PC-9 (cell line): ENCODE results near the gene OR51F2. TPM values are rescaled to one million over a fixed set of nuclear protein-coding genes. Genes with fewer than 3 reads are reported as not detected.

ENCODE experiments used
- BruUV-seq: library from RNA; stranded (reverse); fragments of 400-500 nt; replicated peaks from 2 replicates; lab custom pipeline; 2021; lab: Mats Ljungman, UMichigan
- CTCF ChIA-PET: fragments of 300-600 bp; sonication (Branson Sonifier 250); formaldehyde crosslinking; loops from one replicate; lab custom pipeline; 2022; ENCODE audit warnings: antibody characterized with exemption; lab: Charles Lee
- POLR2A ChIA-PET: fragments of 300-600 bp; sonication (Branson Sonifier 250); formaldehyde crosslinking; loops from one replicate; lab custom pipeline; 2022; ENCODE audit warnings: antibody characterized with exemption; ENCODE audit not compliant: unreplicated experiment; lab: Charles Lee
- DNase-seq, 2 experiments: peaks; one replicate each; pipeline versions ENCODE4 v3.0.0 to v3.0.0-alpha.2; 2015 to 2022; ENCODE audit warnings: mixed read lengths in 1 of 2
- H2AFZ ChIP-seq: fragments of 200-600 bp; sonication (generic); 2 replicates; pipeline ENCODE4 v1.8.1; 2017; ENCODE audit warnings: antibody characterized with exemption
- H3F3A ChIP-seq: fragments of 200-600 bp; sonication (generic); 2 replicates; pipeline ENCODE4 v1.8.1; 2017; ENCODE audit warnings: antibody characterized with exemption, mild to moderate bottlenecking, low read depth; ENCODE audit not compliant: insufficient read depth
- H3K27ac ChIP-seq: fragments of 200-600 bp; sonication (generic); 2 replicates; pipeline ENCODE4 v1.6.1; 2016; ENCODE audit warnings: mixed run types
- H3K27me3 ChIP-seq: fragments of 200-600 bp; sonication (generic); 2 replicates; pipeline ENCODE4 v1.6.1; 2016; ENCODE audit warnings: low read depth, mixed run types; ENCODE audit not compliant: insufficient read depth
- H3K36me3 ChIP-seq: fragments of 200-600 bp; sonication (generic); 2 replicates; pipeline ENCODE4 v1.6.1; 2016; ENCODE audit warnings: low read depth, mixed run types
- H3K4me1 ChIP-seq: fragments of 200-600 bp; sonication (generic); replicated peaks from 2 replicates; pipeline ENCODE4 v1.6.1; 2016; ENCODE audit warnings: mixed run types; ENCODE audit not compliant: insufficient read depth
- H3K4me2 ChIP-seq: fragments of 200-600 bp; sonication (generic); 2 replicates; pipeline ENCODE4 v1.6.1; 2017; ENCODE audit warnings: mixed run types
- H3K4me3 ChIP-seq: fragments of 200-600 bp; sonication (generic); 2 replicates; pipeline ENCODE4 v1.6.1; 2016; ENCODE audit warnings: mixed run types
- H3K79me2 ChIP-seq: fragments of 200-600 bp; sonication (generic); 2 replicates; pipeline ENCODE4 v1.6.1; 2017; ENCODE audit warnings: low read depth, mixed run types
- H3K9me2 ChIP-seq: fragments of 200-600 bp; sonication (generic); 2 replicates; pipeline ENCODE4 v1.8.1; 2017; ENCODE audit warnings: mild to moderate bottlenecking; ENCODE audit not compliant: insufficient read depth
- H3K9me3 ChIP-seq: fragments of 200-600 bp; sonication (generic); 2 replicates; pipeline ENCODE4 v1.8.1; 2016; ENCODE audit warnings: low read depth; ENCODE audit not compliant: insufficient read depth
- H4K20me1 ChIP-seq: fragments of 200-600 bp; sonication (generic); 2 replicates; pipeline ENCODE4 v1.8.1; 2017; ENCODE audit not compliant: insufficient read depth
- EZH2 ChIP-seq: fragments of 200-600 bp; sonication (generic); IDR thresholded peaks from 2 replicates; pipeline ENCODE4 v1.8.0; 2017; ENCODE audit warnings: antibody characterized with exemption, low read depth
- intact Hi-C: fragments of 100-400 bp; cut with micrococcal nuclease; formaldehyde crosslinking; loops from one replicate; pipeline ENCODE4 v1.10.0; 2022; ENCODE audit not compliant: unreplicated experiment
- total RNA-seq: library from RNA; stranded (reverse); gene quantifications from 2 replicates; pipeline ENCODE4 v1.2.3, GENCODE V29; 2021
- TF ChIP-seq, protein P1 (sequence below): fragments of 200-600 bp; sonication (generic); conservative IDR thresholded peaks from 2 replicates; pipeline ENCODE4 v1.6.1; 2017; ENCODE audit warnings: mixed run types, antibody characterized with exemption, mild to moderate bottlenecking, moderate library complexity

OR51F2 gene
- total RNA-seq, 1 experiment from 2014 or later = not detected

GRCh38 chr11:4808476-4808875 is 12.6 kb upstream of the OR51F2 start:
- Histone ChIP-seq H3K9me3 (no peaks in the 10 kb centered on the region), H3K9me2 (no peaks in the 10 kb centered on the region), H3K79me2 (no peaks in the 10 kb centered on the region), H3K36me3 (no peaks in the 10 kb centered on the region), H3K4me1 (no peaks in the 10 kb centered on the region), H4K20me1 (no peaks in the 10 kb centered on the region), H3F3A (no peaks in the 10 kb centered on the region), H3K27me3 (no peaks in the 10 kb centered on the region), H2AFZ (no peak overlapping the region), H3K27ac (no peak overlapping the region), H3K4me2 (no peak overlapping the region), H3K4me3 (no peak overlapping the region)
- DNase-seq = no peak
- intact Hi-C loops = no loop called here
- no TSS peak for BruUV-seq
- CTCF ChIA-PET = no interaction called here
- TF ChIP-seq, protein P1, sequence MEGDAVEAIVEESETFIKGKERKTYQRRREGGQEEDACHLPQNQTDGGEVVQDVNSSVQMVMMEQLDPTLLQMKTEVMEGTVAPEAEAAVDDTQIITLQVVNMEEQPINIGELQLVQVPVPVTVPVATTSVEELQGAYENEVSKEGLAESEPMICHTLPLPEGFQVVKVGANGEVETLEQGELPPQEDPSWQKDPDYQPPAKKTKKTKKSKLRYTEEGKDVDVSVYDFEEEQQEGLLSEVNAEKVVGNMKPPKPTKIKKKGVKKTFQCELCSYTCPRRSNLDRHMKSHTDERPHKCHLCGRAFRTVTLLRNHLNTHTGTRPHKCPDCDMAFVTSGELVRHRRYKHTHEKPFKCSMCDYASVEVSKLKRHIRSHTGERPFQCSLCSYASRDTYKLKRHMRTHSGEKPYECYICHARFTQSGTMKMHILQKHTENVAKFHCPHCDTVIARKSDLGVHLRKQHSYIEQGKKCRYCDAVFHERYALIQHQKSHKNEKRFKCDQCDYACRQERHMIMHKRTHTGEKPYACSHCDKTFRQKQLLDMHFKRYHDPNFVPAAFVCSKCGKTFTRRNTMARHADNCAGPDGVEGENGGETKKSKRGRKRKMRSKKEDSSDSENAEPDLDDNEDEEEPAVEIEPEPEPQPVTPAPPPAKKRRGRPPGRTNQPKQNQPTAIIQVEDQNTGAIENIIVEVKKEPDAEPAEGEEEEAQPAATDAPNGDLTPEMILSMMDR = no peak
- TF ChIP-seq EZH2 = no peak
- POLR2A ChIA-PET = no interaction called here

GRCh38 chr11:4809246-4809645 is 11.9 kb upstream of the OR51F2 start:
- DNase-seq = no peak
- Histone ChIP-seq H3K4me2 (no peak overlapping the region), H2AFZ (no peak overlapping the region), H3F3A (no peaks in the 10 kb centered on the region), H3K9me2 (no peaks in the 10 kb centered on the region), H3K27ac (no peak overlapping the region), H3K4me3 (no peak overlapping the region), H3K79me2 (no peaks in the 10 kb centered on the region), H3K9me3 (no peaks in the 10 kb centered on the region), H3K4me1 (no peaks in the 10 kb centered on the region), H4K20me1 (no peaks in the 10 kb centered on the region), H3K27me3 (no peaks in the 10 kb centered on the region), H3K36me3 (no peaks in the 10 kb centered on the region)
- ChIA-PET POLR2A (no interaction called here), CTCF (no interaction called here)
- TF ChIP-seq, protein P1 = no peak
- TF ChIP-seq EZH2 = no peak
- intact Hi-C loops = no loop called here
- no TSS peak for BruUV-seq

- Histone ChIP-seq H2AFZ (no peak overlapping the region), H4K20me1 (no peaks in the 10 kb centered on the region), H3K36me3 (no peaks in the 10 kb centered on the region), H3K4me3 (no peak overlapping the region), H3K9me2 (no peaks in the 10 kb centered on the region), H3K27me3 (no peaks in the 10 kb centered on the region), H3K4me2 (no peak overlapping the region), H3K4me1 (no peaks in the 10 kb centered on the region), H3K27ac (no peak overlapping the region), H3F3A (no peaks in the 10 kb centered on the region), H3K9me3 (no peaks in the 10 kb centered on the region), H3K79me2 (no peaks in the 10 kb centered on the region)
- CTCF ChIA-PET = no interaction called here
- DNase-seq = no peak
- POLR2A ChIA-PET = no interaction called here
- intact Hi-C loops = no loop called here
- BruUV-seq = no TSS peak
- TF ChIP-seq EZH2 = no peak
- TF ChIP-seq, protein P1 = no peak
These were observed 4.0 kb downstream of the OR51F2 start for GRCh38 chr11:4825132-4825531.
